K562 (cell line): ENCODE data around the gene IGFBP4. TPM values are rescaled to one million over a fixed set of nuclear protein-coding genes. Genes with fewer than 3 reads are reported as not detected.

Source experiments
- ATAC-seq: fragments of 200-7000 bp; cut with Tn5 transposase; 3 replicates; pipeline ENCODE4 v1.9.1; 2020; ENCODE audit warnings: moderate library complexity
- BruUV-seq: library from RNA; stranded (reverse); fragments of 400-500 nt; replicated peaks from 2 replicates; lab custom pipeline; 2021; lab: Mats Ljungman, UMichigan
- CTCF ChIA-PET: fragments of 300-600 bp; formaldehyde crosslinking; extraction: SDS; loops from one replicate; lab custom pipeline; 2021; ENCODE audit warnings: low intra/inter-chr PET ratio; lab: Yijun Ruan, JAX
- POLR2A ChIA-PET: fragments of 300-600, 350-650 bp; sonication (Branson Sonifier 250); formaldehyde crosslinking; extraction: SDS; loops from one replicate; lab custom pipeline; 2021; ENCODE audit warnings: antibody characterized with exemption, inconsistent platforms; lab: Yijun Ruan, JAX
- DNase-seq, 4 experiments: peaks; one replicate each; pipeline versions ENCODE4 v3.0.0 to v3.0.0-alpha.2; 2011 to 2018; ENCODE audit warnings: low spot score in 3 of 4, mixed read lengths in 3 of 4; ENCODE audit errors: extremely low read depth in 1 of 4
- FAIRE-seq: peaks from 2 replicates; lab custom pipeline; 2011; peaks lifted over from hg19 to GRCh38; lab: Jason Lieb, UNC
- H2AFZ ChIP-seq: 2 replicates; pipeline ENCODE4 v1.6.0; 2011; ENCODE audit warnings: low read depth, low read length, control low read depth, inconsistent platforms
- H3K27ac ChIP-seq: fragments of 200-600 bp; 3 replicates; pipeline ENCODE4 v1.8.0; 2011; ENCODE audit warnings: low read depth, mild to moderate bottlenecking, control low read depth, inconsistent platforms, low read length, moderate library complexity, mixed read lengths; ENCODE audit errors: extremely low read depth
- H3K27me3 ChIP-seq, 2 experiments: fragments of 300-600 bp in 1 of 2; 2 replicates in 1 of 2; 3 replicates in 1 of 2; pipeline versions ENCODE4 v1.6.0 to v1.8.0; 2011; ENCODE audit warnings: inconsistent platforms in 2 of 2, low read length in 2 of 2, mild to moderate bottlenecking in 1 of 2, mixed read lengths in 1 of 2, moderate library complexity in 1 of 2; ENCODE audit not compliant: control insufficient read depth in 2 of 2, insufficient read depth in 2 of 2
- H3K36me3 ChIP-seq: fragments of 300-600 bp; 3 replicates; pipeline ENCODE4 v1.8.0; 2011; ENCODE audit warnings: mild to moderate bottlenecking, low read length, inconsistent platforms; ENCODE audit not compliant: control insufficient read depth, insufficient read depth
- H3K4me1 ChIP-seq, 2 experiments: fragments of 200-600 bp in 1 of 2; replicated peaks in 1 of 2; 2 replicates in 1 of 2; 3 replicates in 1 of 2; pipeline versions ENCODE4 v1.5.1 to v1.8.0; 2011; ENCODE audit warnings: inconsistent platforms in 2 of 2, low read length in 2 of 2, mild to moderate bottlenecking in 1 of 2, mixed read lengths in 1 of 2, moderate library complexity in 1 of 2; ENCODE audit not compliant: control insufficient read depth in 2 of 2, insufficient read depth in 2 of 2
- H3K4me2 ChIP-seq: 2 replicates; pipeline ENCODE4 v1.6.1; 2011; ENCODE audit warnings: low read length, control low read depth, inconsistent platforms, mixed read lengths; ENCODE audit not compliant: insufficient read depth
- H3K4me3 ChIP-seq: fragments of 200-600 bp; sonication (generic), shearing (Covaris generic); 2 replicates; pipeline ENCODE4 v1.5.1; 2016; ENCODE audit warnings: control low read depth, inconsistent platforms
- H3K79me2 ChIP-seq: fragments of 200-600 bp; 3 replicates; pipeline ENCODE4 v1.8.0; 2011; ENCODE audit warnings: low read length, inconsistent platforms; ENCODE audit not compliant: control insufficient read depth, insufficient read depth
- H3K9ac ChIP-seq, 2 experiments: 2 replicates each; pipeline versions ENCODE4 v1.6.0 to v1.6.1; 2011; ENCODE audit warnings: low read depth in 2 of 2, low read length in 2 of 2, control low read depth in 1 of 2, inconsistent platforms in 1 of 2, mild to moderate bottlenecking in 1 of 2, mixed read lengths in 1 of 2; ENCODE audit not compliant: insufficient read depth in 1 of 2
- H3K9me1 ChIP-seq: one replicate; pipeline ENCODE4 v1.6.0; 2011; ENCODE audit warnings: inconsistent platforms, mild to moderate bottlenecking, low read length, moderate library complexity; ENCODE audit not compliant: control insufficient read depth, insufficient read depth
- H3K9me3 ChIP-seq: replicated peaks from 2 replicates; pipeline ENCODE4 v1.5.1; 2011; ENCODE audit warnings: low read depth, low read length, inconsistent platforms; ENCODE audit not compliant: control insufficient read depth, insufficient read depth
- H4K20me1 ChIP-seq: replicated peaks from 2 replicates; pipeline ENCODE4 v1.6.1; 2011; ENCODE audit warnings: low read length, inconsistent platforms, mixed read lengths; ENCODE audit not compliant: control insufficient read depth, insufficient read depth
- FOXK1 ChIP-seq: sonication (generic); formaldehyde crosslinking; IDR thresholded peaks from 2 replicates; pipeline ENCODE4 v1.8.0; 2022; ENCODE audit warnings: missing genetic modification reagents, mild to moderate bottlenecking, borderline replicate concordance
- GTF2F1 ChIP-seq: IDR thresholded peaks from 2 replicates; pipeline ENCODE4 v1.6.1; 2011; ENCODE audit warnings: low read depth, low read length, improper control_type of control experiment
- HDAC6 ChIP-seq: IDR thresholded peaks from 2 replicates; pipeline ENCODE4 v1.6.1; 2012; ENCODE audit warnings: low read depth, mild to moderate bottlenecking, control low read depth, inconsistent platforms, low read length, moderate library complexity
- HDGF ChIP-seq: fragments of 450-650 bp; IDR thresholded peaks from 2 replicates; pipeline ENCODE4 v1.6.1; 2016
- HMG20B ChIP-seq: fragments of 250-450 bp; sonication (Bioruptor Pico); IDR thresholded peaks from 2 replicates; pipeline ENCODE4 v1.5.0; 2021; ENCODE audit warnings: mild to moderate bottlenecking
- MAZ ChIP-seq, 2 experiments: fragments of 450-650 bp in 1 of 2; sonication (generic) in 1 of 2; formaldehyde crosslinking; IDR thresholded peaks in 1 of 2; conservative IDR thresholded peaks in 1 of 2; 2 replicates each; pipeline versions ENCODE4 v1.4.0 to v1.5.0; 2020; ENCODE audit warnings: mild to moderate bottlenecking in 1 of 2, missing genetic modification reagents in 1 of 2
- MCM5 ChIP-seq: fragments of 450-650 bp; IDR thresholded peaks from 2 replicates; pipeline ENCODE4 v1.6.1; 2016; ENCODE audit warnings: low read depth
- PCBP1 ChIP-seq: fragments of 200-400 bp; formaldehyde crosslinking; IDR thresholded peaks from 2 replicates; pipeline ENCODE4 v1.6.1; 2018; ENCODE audit warnings: mild to moderate bottlenecking, low read depth, low read length; ENCODE audit not compliant: poor library complexity, severe bottlenecking
- RB1 ChIP-seq: fragments of 450-650 bp; IDR thresholded peaks from 2 replicates; pipeline ENCODE4 v1.6.1; 2017; ENCODE audit warnings: low read depth, mild to moderate bottlenecking
- SRF ChIP-seq, 2 experiments: fragments of 250-450, 450-650 bp in 1 of 2; sonication (Bioruptor Pico) in 1 of 2; sonication (generic) in 1 of 2; formaldehyde crosslinking; IDR thresholded peaks; 2 replicates each; pipeline versions ENCODE4 v1.5.0 to v1.5.1; 2020 to 2022; ENCODE audit warnings: mild to moderate bottlenecking in 1 of 2, missing genetic modification reagents in 1 of 2
- ZFP30 ChIP-seq: fragments of 250-450 bp; sonication (Bioruptor Pico); IDR thresholded peaks from 2 replicates; pipeline ENCODE4 v1.8.0; 2022; ENCODE audit warnings: moderate library complexity, mild to moderate bottlenecking, inconsistent platforms, borderline replicate concordance
- ZNF124 ChIP-seq: sonication (generic); formaldehyde crosslinking; IDR thresholded peaks from 2 replicates; pipeline ENCODE4 v1.8.1; 2022; ENCODE audit warnings: missing genetic modification reagents
- ZNF780A ChIP-seq: fragments of 250-450 bp; sonication (Bioruptor Pico); IDR thresholded peaks from 2 replicates; pipeline ENCODE4 v1.5.0; 2021; ENCODE audit warnings: mild to moderate bottlenecking
- WGBS: fragments of 100-300 bp; shearing (Covaris generic); methylation state at CpG from one replicate; pipeline ENCODE4 v1.1.6; 2016; ENCODE audit warnings: low coverage, mixed read lengths; ENCODE audit not compliant: insufficient coverage; ENCODE audit errors: missing lambda C conversion rate; 5-methylcytosine and 5-hydroxymethylcytosine counted together
- in situ Hi-C: fragments of 300-500 bp; cut with MboI; formaldehyde crosslinking; loops from 4 replicates; pipeline ENCODE4 v1.15.0; 2018; ENCODE audit warnings: inconsistent platforms, mixed read lengths
- intact Hi-C: fragments of 100-400 bp; cut with micrococcal nuclease; formaldehyde crosslinking; loops from 2 replicates; pipeline ENCODE4 v1.14.2; 2022
- polyA plus RNA-seq, 8 experiments: library from polyadenylated mRNA; depleted of rRNA in 4 of 8; stranded (reverse) in 5 of 8; unstranded in 3 of 8; fragments of >200 nt; fragmentation: Nextera tagmentation in 2 of 8; fragmentation: Illumina TruSeq in 1 of 8; extraction: Ambion mirVana in 2 of 8; extraction: Trizol in 1 of 8; gene quantifications; 2 replicates each; pipeline versions ENCODE4 v1.2.1 to v1.2.3, GENCODE V29; 2011 to 2014; ENCODE audit warnings: inconsistent platforms in 1 of 8, missing spikeins in 1 of 8
- total RNA-seq, 7 experiments: library from RNA; depleted of rRNA in 6 of 7; stranded (reverse); fragments of >200 nt in 6 of 7; fragmentation: Illumina TruSeq in 2 of 7; extraction: Trizol in 2 of 7; gene quantifications; 2 replicates each; pipeline versions ENCODE4 v1.2.1 to v1.2.3, GENCODE V29; 2011 to 2021; ENCODE audit warnings: low replicate concordance in 1 of 7

The IGFBP4 gene
- total and polyA plus RNA-seq, 9 of the 15 experiments (the other 6 are each of a cell fraction or from before 2014, with no cell fraction given) = 8.8 to 99.8 (median 18.6) TPM

DNA sequence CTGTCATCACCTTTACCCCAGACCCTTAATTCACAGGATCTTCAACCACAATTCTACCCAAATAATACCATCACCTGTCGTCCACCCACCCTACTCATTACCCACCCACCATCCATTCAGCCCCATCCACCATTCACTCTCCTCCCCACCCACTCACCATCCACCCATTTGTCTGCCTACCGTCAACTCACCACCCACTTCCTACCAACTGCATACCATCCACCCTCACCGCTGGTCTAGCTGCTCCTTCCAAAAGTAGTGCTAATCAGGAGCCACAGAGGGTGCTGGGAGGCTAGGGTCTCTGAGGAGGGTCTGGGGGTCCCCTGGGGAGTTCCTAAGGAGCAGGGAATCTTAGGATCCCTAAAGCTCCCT lies 12.0 kb upstream of the IGFBP4 start:
- Histone ChIP-seq H3K9ac (peak overlapping the region in 1 of 2 experiments; percentile 17; a peak in 1 of 4 replicates), H4K20me1 (no peaks in the 10 kb centered on the region), H3K9me1 (no peaks in the 10 kb centered on the region), H3K27me3 (no peaks in the 10 kb centered on the region), H3K36me3 (no peaks in the 10 kb centered on the region), H3K9me3 (no peaks in the 10 kb centered on the region), H3K27ac (no peak overlapping the region), H3K4me1 (peaks cover 9 to 16% of the 10 kb centered on the region in 2 experiments; a peak in 3 of 5 replicates), H3K4me3 (no peak overlapping the region), H2AFZ (no peak overlapping the region), H3K79me2 (no peaks in the 10 kb centered on the region), H3K4me2 (no peak overlapping the region)
- FAIRE-seq (no peak), DNase-seq (no peak), ATAC-seq (no peak)
- ChIA-PET POLR2A (interaction anchor here (0.9 to 2.6 kb wide), 2 partner anchors 14 to 94 kb away, joined by 4 to 11 read pairs; partner anchors contain the start of gene TOP2A), CTCF (no interaction called here)
- TF ChIP-seq MCM5 = no peak
- no peak for TF ChIP-seq SRF (CRISPR knock-in tag; IDR thresholded peaks at IDR 0.05)
- no peak for TF ChIP-seq ZNF780A
- TF ChIP-seq HMG20B (CRISPR knock-in tag) = no peak
- no peak for TF ChIP-seq GTF2F1
- TF ChIP-seq HDAC6 = no peak
- no peak for TF ChIP-seq ZFP30 (CRISPR knock-in tag)
- no peak for TF ChIP-seq HDGF
- TF ChIP-seq ZNF124 = no peak
- TF ChIP-seq MAZ (CRISPR knock-in tag; conservative IDR thresholded peaks at IDR 0.05 in 1 of 2, IDR thresholded peaks at IDR 0.05 in 1 of 2) = no peak
- TF ChIP-seq RB1 = no peak
- TF ChIP-seq PCBP1 = no peak
- TF ChIP-seq FOXK1 (CRISPR knock-in tag) = no peak
- intact Hi-C loops = no loop called here
- no TSS peak for BruUV-seq
- 61% methylated on average over 3 of the region's 3 CpGs for WGBS
- in situ Hi-C loops = no loop called here
